NCI-H2196 treated with DMSO at 0.1 percent for 48 hours (cell line): ENCODE data around the gene SPDYA.

ENCODE experiments used
- DNase-seq: peaks from one replicate; lab custom pipeline; 2025; ENCODE audit not compliant: unreplicated experiment; lab: John Stamatoyannopoulos, UW

The SPDYA gene

GRCh38 chr2:28824207-28824606 is 13.6 kb downstream of the SPDYA start:
- DNase-seq, result no peak

GRCh38 chr2:28824870-28825269 is 14.2 kb downstream of the SPDYA start:
- DNase-seq, result no peak

- DNase-seq, result no peak
These were observed 17.7 kb downstream of the SPDYA start for GRCh38 chr2:28828382-28828781.

GRCh38 chr2:28833740-28834470 is 23.3 kb downstream of the SPDYA start:
- DNase-seq, result no peak

GRCh38 chr2:28835781-28836180 is 25.1 kb downstream of the SPDYA start:
- no peak for DNase-seq

- DNase-seq, result no peak
These were observed 28.3 kb downstream of the SPDYA start for GRCh38 chr2:28838971-28839370.

- no peak for DNase-seq
These were observed 31.4 kb downstream of the SPDYA start for GRCh38 chr2:28842042-28842441.

GRCh38 chr2:28855193-28855592 is 44.6 kb downstream of the SPDYA start:
- no peak for DNase-seq

GRCh38 chr2:28855977-28856376 is 45.3 kb downstream of the SPDYA start:
- DNase-seq, result no peak

GRCh38 chr2:28868611-28869010 is 58.0 kb downstream of the SPDYA start:
- no peak for DNase-seq

- no peak for DNase-seq
These were observed 59.0 kb downstream of the SPDYA start for GRCh38 chr2:28869494-28870145.

- peak; percentile 89 for DNase-seq
These were observed 59.7 kb downstream of the SPDYA start, which contains the start of gene TRMT61B for GRCh38 chr2:28870146-28870891. Gene TRMT61B (minus strand): TSS chr2:28870309. CDS start chr2:28870277, 32 bp downstream.

GRCh38 chr2:28871620-28872019 is 61.0 kb downstream of the SPDYA start:
- DNase-seq, result no peak

GRCh38 chr2:28880193-28880592 is 69.6 kb downstream of the SPDYA start:
- DNase-seq, result no peak

GRCh38 chr2:28893488-28893887 is 82.9 kb downstream of the SPDYA start:
- no peak for DNase-seq

GRCh38 chr2:28894470-28895188 is 84.0 kb downstream of the SPDYA start, which contains the start of gene WDR43:
Gene WDR43 (plus strand): TSS chr2:28894667. CDS start chr2:28894699, 32 bp downstream.
- peak; percentile 93 for DNase-seq

GRCh38 chr2:28895189-28895893 is 84.7 kb downstream of the SPDYA start:
- no peak for DNase-seq

- no peak for DNase-seq
These were observed 86.3 kb downstream of the SPDYA start for GRCh38 chr2:28896906-28897305.

GRCh38 chr2:28898048-28898447 is 87.4 kb downstream of the SPDYA start:
- no peak for DNase-seq
